ENCODE results near the gene LDOC1.
A peak's percentile ranks its signal among the peaks of the same experiment; 100 is the strongest.
"Not testable (repeated sequence)": the region's sequence is repeated elsewhere in the genome, so short reads cannot be mapped to it uniquely, and the experiment has no call there.

LDOC1 gene

DNA sequence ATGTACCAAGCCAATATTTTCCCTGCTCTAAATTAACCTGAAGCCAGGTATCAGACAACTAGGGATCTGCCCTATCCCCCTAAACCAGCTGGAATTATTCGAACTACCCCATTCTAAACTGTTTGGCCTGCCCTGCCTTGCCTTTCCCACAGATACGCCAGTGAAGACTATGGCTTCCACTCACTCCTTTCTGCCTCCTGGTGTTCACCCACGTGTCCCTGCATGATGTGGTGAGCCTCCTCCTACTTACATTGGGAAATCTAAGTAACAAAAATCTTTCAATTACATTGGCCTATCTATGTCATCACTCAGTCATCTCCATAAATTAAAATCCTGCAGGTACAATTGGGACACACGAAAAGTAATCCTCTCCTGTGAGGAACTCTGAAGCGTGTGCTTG, 6.1 kb upstream of the LDOC1 start:
- no peak overlapping the region for H3K9ac ChIP-seq (ENCODE audit: insufficient read length, low read depth)
- H3K36me3 ChIP-seq (ENCODE audit: insufficient read depth, insufficient read length, low read length): no peaks in the 10 kb centered on the region
- no peaks in the 10 kb centered on the region for H3K9me3 ChIP-seq (ENCODE audit: insufficient read depth, low read length)
- no peaks in the 10 kb centered on the region for H3K27me3 ChIP-seq (ENCODE audit: insufficient read depth, insufficient read length)
- no peak overlapping the region for H3K4me3 ChIP-seq (ENCODE audit: insufficient read length, low read depth)
- DNase-seq (ENCODE audit: low read depth, low spot score): no peak
- TF ChIP-seq YY1 (IDR thresholded peaks at IDR 0.05; ENCODE audit: insufficient read depth, insufficient read length) (no peak), ZNF274 (IDR thresholded peaks at IDR 0.05; ENCODE audit: low read depth, low read length) (no peak), SUZ12 (IDR thresholded peaks at IDR 0.05; ENCODE audit: extremely low read depth, insufficient read depth, insufficient read length) (no peak)
- no peaks in the 10 kb centered on the region for H3K4me1 ChIP-seq (ENCODE audit: insufficient read depth, insufficient read length)

DNA sequence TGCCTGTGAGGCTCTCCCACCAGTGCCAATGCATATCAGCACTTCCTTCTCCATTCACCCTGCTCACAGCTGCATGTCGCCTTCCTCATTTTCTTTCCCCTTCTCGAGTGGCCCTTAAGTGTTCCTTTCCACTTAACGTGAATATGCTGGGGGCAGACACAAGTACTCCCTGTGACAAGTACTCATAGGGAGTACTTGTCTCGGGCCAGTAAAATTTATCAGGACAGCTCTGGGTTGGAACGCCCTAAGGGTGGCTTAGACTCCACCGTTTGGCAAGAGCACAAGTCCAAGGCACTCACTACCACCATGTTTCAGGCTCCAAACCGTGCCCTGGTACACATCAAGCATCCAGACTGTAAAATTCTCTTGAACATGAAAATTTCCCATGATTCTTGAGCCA, 3.9 kb upstream of the LDOC1 start:
- DNase-seq (ENCODE audit: low read depth, low spot score): no peak
- Histone ChIP-seq H3K27me3 (ENCODE audit: insufficient read depth, insufficient read length) (no peaks in the 10 kb centered on the region), H3K36me3 (ENCODE audit: insufficient read depth, insufficient read length, low read length) (peaks cover under 1% of the 10 kb centered on the region), H3K9ac (ENCODE audit: insufficient read length, low read depth) (no peak overlapping the region), H3K9me3 (ENCODE audit: insufficient read depth, low read length) (no peaks in the 10 kb centered on the region), H3K4me1 (ENCODE audit: insufficient read depth, insufficient read length) (no peaks in the 10 kb centered on the region), H3K4me3 (ENCODE audit: insufficient read length, low read depth) (no peak overlapping the region)
- TF ChIP-seq SUZ12 (IDR thresholded peaks at IDR 0.05; ENCODE audit: extremely low read depth, insufficient read depth, insufficient read length) (no peak), ZNF274 (IDR thresholded peaks at IDR 0.05; ENCODE audit: low read depth, low read length) (no peak), YY1 (IDR thresholded peaks at IDR 0.05; ENCODE audit: insufficient read depth, insufficient read length) (no peak)

- H3K9ac ChIP-seq (ENCODE audit: insufficient read length, low read depth): no peak overlapping the region
- no peak for DNase-seq (ENCODE audit: low read depth, low spot score)
- TF ChIP-seq YY1 (IDR thresholded peaks at IDR 0.05; ENCODE audit: insufficient read depth, insufficient read length) (no peak), ZNF274 (IDR thresholded peaks at IDR 0.05; ENCODE audit: low read depth, low read length) (no peak), SUZ12 (IDR thresholded peaks at IDR 0.05; ENCODE audit: extremely low read depth, insufficient read depth, insufficient read length) (no peak)
- H3K4me3 ChIP-seq (ENCODE audit: insufficient read length, low read depth): peak overlapping the region; percentile 65
- H3K9me3 ChIP-seq (ENCODE audit: insufficient read depth, low read length): no peaks in the 10 kb centered on the region
- H3K4me1 ChIP-seq (ENCODE audit: insufficient read depth, insufficient read length): no peaks in the 10 kb centered on the region
- H3K27me3 ChIP-seq (ENCODE audit: insufficient read depth, insufficient read length): no peaks in the 10 kb centered on the region
- peaks cover 2% of the 10 kb centered on the region for H3K36me3 ChIP-seq (ENCODE audit: insufficient read depth, insufficient read length, low read length)
Observed at GRCh38 chrX:141175786-141176185, 1.1 kb downstream of the LDOC1 start.

GRCh38 chrX:141164406-141164805, 12.5 kb downstream of the LDOC1 start:
- TF ChIP-seq SUZ12 (IDR thresholded peaks at IDR 0.05; ENCODE audit: extremely low read depth, insufficient read depth, insufficient read length): no peak
- TF ChIP-seq YY1 (IDR thresholded peaks at IDR 0.05; ENCODE audit: insufficient read depth, insufficient read length): no peak
- TF ChIP-seq ZNF274 (IDR thresholded peaks at IDR 0.05; ENCODE audit: low read depth, low read length): no peak
- H3K4me3 ChIP-seq (ENCODE audit: insufficient read length, low read depth): no peak overlapping the region
- no peak overlapping the region for H3K9ac ChIP-seq (ENCODE audit: insufficient read length, low read depth)

GRCh38 chrX:141158084-141158483, 18.8 kb downstream of the LDOC1 start:
- no peaks in the 10 kb centered on the region for H3K27me3 ChIP-seq (ENCODE audit: insufficient read depth, insufficient read length)
- H3K4me3 ChIP-seq (ENCODE audit: insufficient read length, low read depth): no peak overlapping the region
- no peak for DNase-seq (ENCODE audit: low read depth, low spot score)
- H3K4me1 ChIP-seq (ENCODE audit: insufficient read depth, insufficient read length): no peaks in the 10 kb centered on the region
- no peaks in the 10 kb centered on the region for H3K9me3 ChIP-seq (ENCODE audit: insufficient read depth, low read length)
- TF ChIP-seq SUZ12 (IDR thresholded peaks at IDR 0.05; ENCODE audit: extremely low read depth, insufficient read depth, insufficient read length) (no peak), ZNF274 (IDR thresholded peaks at IDR 0.05; ENCODE audit: low read depth, low read length) (no peak), YY1 (IDR thresholded peaks at IDR 0.05; ENCODE audit: insufficient read depth, insufficient read length) (no peak)
- no peak overlapping the region for H3K9ac ChIP-seq (ENCODE audit: insufficient read length, low read depth)
- no peaks in the 10 kb centered on the region for H3K36me3 ChIP-seq (ENCODE audit: insufficient read depth, insufficient read length, low read length)

More at GRCh38 chrX:141164406-141164805, 12.5 kb downstream of the LDOC1 start:
- H3K4me1 ChIP-seq (ENCODE audit: insufficient read depth, insufficient read length): no peaks in the 10 kb centered on the region
- no peak for DNase-seq (ENCODE audit: low read depth, low spot score)
- no peaks in the 10 kb centered on the region for H3K9me3 ChIP-seq (ENCODE audit: insufficient read depth, low read length)
- no peaks in the 10 kb centered on the region for H3K27me3 ChIP-seq (ENCODE audit: insufficient read depth, insufficient read length)
- H3K36me3 ChIP-seq (ENCODE audit: insufficient read depth, insufficient read length, low read length): no peaks in the 10 kb centered on the region

DNA sequence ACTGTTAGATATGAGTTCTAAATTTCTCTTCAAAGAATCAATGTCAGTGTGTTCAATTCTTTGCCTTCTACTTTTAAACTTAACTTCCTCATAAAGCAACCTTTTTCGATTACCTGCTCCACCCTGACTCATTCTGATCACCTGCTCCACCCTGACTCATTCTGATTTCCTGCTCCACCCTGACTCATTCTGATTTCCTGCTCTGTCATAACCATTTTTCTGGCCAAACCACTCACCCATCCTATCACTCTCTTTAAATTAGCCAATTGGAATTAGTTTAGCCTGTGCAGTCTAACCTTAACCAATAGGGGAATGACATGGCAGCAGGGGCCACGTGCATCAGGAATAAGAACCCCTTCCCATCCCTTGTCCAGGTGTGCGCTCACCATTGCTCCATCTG, 21.7 kb downstream of the LDOC1 start:
- not testable (repeated sequence) for H3K9ac ChIP-seq (ENCODE audit: insufficient read length, low read depth); H3K36me3 ChIP-seq (ENCODE audit: insufficient read depth, insufficient read length, low read length); H3K9me3 ChIP-seq (ENCODE audit: insufficient read depth, low read length); H3K27me3 ChIP-seq (ENCODE audit: insufficient read depth, insufficient read length); H3K4me3 ChIP-seq (ENCODE audit: insufficient read length, low read depth); H3K4me1 ChIP-seq (ENCODE audit: insufficient read depth, insufficient read length); DNase-seq (ENCODE audit: low read depth, low spot score)

- TF ChIP-seq YY1 (IDR thresholded peaks at IDR 0.05; ENCODE audit: insufficient read depth, insufficient read length) (no peak), ZNF274 (IDR thresholded peaks at IDR 0.05; ENCODE audit: low read depth, low read length) (no peak), SUZ12 (IDR thresholded peaks at IDR 0.05; ENCODE audit: extremely low read depth, insufficient read depth, insufficient read length) (no peak)
- DNase-seq (ENCODE audit: low read depth, low spot score): no peak
- Histone ChIP-seq H3K9ac (ENCODE audit: insufficient read length, low read depth) (no peak overlapping the region), H3K9me3 (ENCODE audit: insufficient read depth, low read length) (no peaks in the 10 kb centered on the region), H3K27me3 (ENCODE audit: insufficient read depth, insufficient read length) (no peaks in the 10 kb centered on the region), H3K4me3 (ENCODE audit: insufficient read length, low read depth) (no peak overlapping the region), H3K4me1 (ENCODE audit: insufficient read depth, insufficient read length) (no peaks in the 10 kb centered on the region), H3K36me3 (ENCODE audit: insufficient read depth, insufficient read length, low read length) (no peaks in the 10 kb centered on the region)
Observed at GRCh38 chrX:141142946-141143345, 34.0 kb downstream of the LDOC1 start.

- H3K9me3 ChIP-seq (ENCODE audit: insufficient read depth, low read length): no peaks in the 10 kb centered on the region
- H3K27me3 ChIP-seq (ENCODE audit: insufficient read depth, insufficient read length): no peaks in the 10 kb centered on the region
- H3K9ac ChIP-seq (ENCODE audit: insufficient read length, low read depth): no peak overlapping the region
- no peak for DNase-seq (ENCODE audit: low read depth, low spot score)
- H3K36me3 ChIP-seq (ENCODE audit: insufficient read depth, insufficient read length, low read length): no peaks in the 10 kb centered on the region
- no peaks in the 10 kb centered on the region for H3K4me1 ChIP-seq (ENCODE audit: insufficient read depth, insufficient read length)
- H3K4me3 ChIP-seq (ENCODE audit: insufficient read length, low read depth): no peak overlapping the region
- TF ChIP-seq YY1 (IDR thresholded peaks at IDR 0.05; ENCODE audit: insufficient read depth, insufficient read length) (no peak), SUZ12 (IDR thresholded peaks at IDR 0.05; ENCODE audit: extremely low read depth, insufficient read depth, insufficient read length) (no peak), ZNF274 (IDR thresholded peaks at IDR 0.05; ENCODE audit: low read depth, low read length) (no peak)
Observed at GRCh38 chrX:141133272-141133671, 43.7 kb downstream of the LDOC1 start.

Measured in NT2/D1 (cell line).